H1 (cell line): ENCODE data around the gene ZBTB20. TPM values are rescaled to one million over a fixed set of nuclear protein-coding genes. Genes with fewer than 3 reads are reported as not detected.

Experiments
- CHD7 ChIP-seq: fragments of 300-600 bp; sonication (generic); IDR thresholded peaks from 2 replicates; pipeline ENCODE4 v1.7.1; 2012; ENCODE audit warnings: low read length, moderate library complexity, mild to moderate bottlenecking, inconsistent platforms; ENCODE audit not compliant: insufficient replicate concordance
- FOSL1 ChIP-seq: IDR thresholded peaks from 2 replicates; pipeline ENCODE4 v1.6.1; 2011; ENCODE audit warnings: mild to moderate bottlenecking, low read depth, low read length, moderate library complexity; ENCODE audit not compliant: insufficient read depth
- KDM4A ChIP-seq: IDR thresholded peaks from one replicate; pipeline ENCODE4 v1.7.1; 2012; ENCODE audit warnings: low read depth, mild to moderate bottlenecking, moderate library complexity, low read length, inconsistent platforms; ENCODE audit not compliant: severe bottlenecking
- MAFK ChIP-seq: IDR thresholded peaks from 2 replicates; pipeline ENCODE4 v1.6.1; 2012; ENCODE audit warnings: low read depth, mild to moderate bottlenecking, improper control_type of control experiment, low read length
- NANOG ChIP-seq: IDR thresholded peaks from 2 replicates; pipeline ENCODE4 v1.6.1; 2011; ENCODE audit warnings: low read length, low read depth, mild to moderate bottlenecking, inconsistent platforms; ENCODE audit not compliant: insufficient read depth, poor library complexity, severe bottlenecking
- PHF8 ChIP-seq: fragments of 200-600 bp; sonication (generic); conservative IDR thresholded peaks from 2 replicates; pipeline ENCODE4 v1.7.1; 2012; ENCODE audit warnings: low read depth, mild to moderate bottlenecking, inconsistent platforms, low read length, moderate library complexity
- RBBP5 ChIP-seq: IDR thresholded peaks from 2 replicates; pipeline ENCODE4 v1.7.1; 2012; ENCODE audit warnings: low read depth, mild to moderate bottlenecking, inconsistent platforms, low read length, moderate library complexity, borderline replicate concordance
- SIRT6 ChIP-seq: IDR thresholded peaks from one replicate; pipeline ENCODE4 v1.7.1; 2012; ENCODE audit warnings: low read length, inconsistent platforms
- TBP ChIP-seq: IDR thresholded peaks from 2 replicates; pipeline ENCODE4 v1.6.1; 2011; ENCODE audit warnings: low read depth, low read length, improper control_type of control experiment
- polyA plus RNA-seq, 7 experiments: library from polyadenylated mRNA; depleted of rRNA in 3 of 7; stranded (reverse) in 5 of 7; unstranded in 2 of 7; fragments of >200 nt in 5 of 7; fragments of 200-250 nt in 2 of 7; gene quantifications; 1 replicate in 5 of 7; 2 replicates in 1 of 7; 4 replicates in 1 of 7; pipeline versions ENCODE4 v1.2.1 to v1.2.3, GENCODE V29; 2011 to 2013; ENCODE audit warnings: missing spikeins in 2 of 7, mixed read lengths in 2 of 7
- total RNA-seq: library from RNA; stranded (reverse); fragmentation: NEBNext Ultra II Directional; extraction: Animal tissue kit (Norgen Biotek cat#: 25700); gene quantifications from 2 replicates; pipeline ENCODE4 v1.2.1, GENCODE V29; 2021

Gene ZBTB20
- total and polyA plus RNA-seq, 2 of the 8 experiments (the other 6 are each of a cell fraction or from before 2014, with no cell fraction given): 0.35 to 1.3 TPM

- TF ChIP-seq CHD7: no peak
- TF ChIP-seq KDM4A: no peak
- TF ChIP-seq PHF8: no peak
- no peak for TF ChIP-seq RBBP5
- TF ChIP-seq TBP: no peak
- no peak for TF ChIP-seq SIRT6
- TF ChIP-seq FOSL1: no peak
- TF ChIP-seq NANOG: no peak
- TF ChIP-seq MAFK: no peak
Measured at GRCh38 chr3:114942773-114943172, 204.3 kb downstream of the ZBTB20 start (continued).
